HepG2 (cell line): ENCODE results near the gene SGSM1. TPM values are rescaled to one million over a fixed set of nuclear protein-coding genes. Genes with fewer than 3 reads are reported as not detected.

Source experiments
- FIP1L1 ChIP-seq: fragments of 200-400 bp; formaldehyde crosslinking; IDR thresholded peaks from 2 replicates; pipeline ENCODE4 v1.6.1; 2018; ENCODE audit warnings: low read depth, mild to moderate bottlenecking, low read length, moderate library complexity, borderline replicate concordance; ENCODE audit not compliant: insufficient read depth
- HNF4G ChIP-seq, 2 experiments: sonication (generic) in 1 of 2; formaldehyde crosslinking in 1 of 2; IDR thresholded peaks; 2 replicates each; pipeline versions ENCODE4 v1.4.0 to v1.6.1; 2011 to 2020; ENCODE audit warnings: borderline replicate concordance in 2 of 2, low read depth in 2 of 2, mild to moderate bottlenecking in 2 of 2, low read length in 1 of 2, missing genetic modification reagents in 1 of 2, moderate library complexity in 1 of 2
- MATR3 ChIP-seq: sonication (generic); formaldehyde crosslinking; IDR thresholded peaks from 2 replicates; pipeline ENCODE4 v1.4.0; 2020; ENCODE audit warnings: missing genetic modification reagents
- MTA1 ChIP-seq: sonication (generic); formaldehyde crosslinking; IDR thresholded peaks from 2 replicates; pipeline ENCODE4 v1.4.0; 2020; ENCODE audit warnings: missing genetic modification reagents, mild to moderate bottlenecking, borderline replicate concordance
- MTA3 ChIP-seq: sonication (generic); formaldehyde crosslinking; IDR thresholded peaks from 2 replicates; pipeline ENCODE4 v1.4.0; 2020; ENCODE audit warnings: missing genetic modification reagents
- MXD4 ChIP-seq: IDR thresholded peaks from 2 replicates; pipeline ENCODE4 v1.6.1; 2016; ENCODE audit warnings: mild to moderate bottlenecking, missing biosample characterization, missing genetic modification reagents
- PHB2 ChIP-seq: fragments of 450-650 bp; IDR thresholded peaks from 2 replicates; pipeline ENCODE4 v1.6.1; 2018; ENCODE audit not compliant: partially characterized antibody
- PLRG1 ChIP-seq: fragments of 450-650 bp; conservative IDR thresholded peaks from 2 replicates; pipeline ENCODE4 v1.6.1; 2016
- RFX5 ChIP-seq: IDR thresholded peaks from 2 replicates; pipeline ENCODE4 v1.6.1; 2011; ENCODE audit warnings: low read depth, low read length, improper control_type of control experiment
- SMARCE1 ChIP-seq: fragments of 450-650 bp; IDR thresholded peaks from 2 replicates; pipeline ENCODE4 v1.6.1; 2017; ENCODE audit warnings: borderline replicate concordance
- ZBTB37 ChIP-seq: sonication (generic); formaldehyde crosslinking; IDR thresholded peaks from 2 replicates; pipeline ENCODE4 v1.4.0; 2020; ENCODE audit warnings: mild to moderate bottlenecking, missing genetic modification reagents
- ZBTB8A ChIP-seq: sonication (generic); formaldehyde crosslinking; IDR thresholded peaks from 2 replicates; pipeline ENCODE4 v1.4.0; 2020; ENCODE audit warnings: mild to moderate bottlenecking, low read depth, missing genetic modification reagents, borderline replicate concordance
- ZC3H4 ChIP-seq: sonication (generic); formaldehyde crosslinking; IDR thresholded peaks from 2 replicates; pipeline ENCODE4 v1.4.0; 2020; ENCODE audit warnings: missing genetic modification reagents, borderline replicate concordance
- ZFP36 ChIP-seq: fragments of 150-350 bp; IDR thresholded peaks from 2 replicates; pipeline ENCODE4 v1.6.1; 2018; ENCODE audit warnings: borderline replicate concordance, low read length, low read depth; ENCODE audit not compliant: partially characterized antibody
- ZNF275 ChIP-seq: sonication (generic); formaldehyde crosslinking; IDR thresholded peaks from 2 replicates; pipeline ENCODE4 v1.8.0; 2022; ENCODE audit warnings: missing genetic modification reagents, mild to moderate bottlenecking, inconsistent platforms, borderline replicate concordance
- ZNF441 ChIP-seq: sonication (generic); formaldehyde crosslinking; IDR thresholded peaks from 2 replicates; pipeline ENCODE4 v1.7.0; 2021; ENCODE audit warnings: missing genetic modification reagents, borderline replicate concordance
- ZNF496 ChIP-seq: sonication (generic); formaldehyde crosslinking; IDR thresholded peaks from 2 replicates; pipeline ENCODE4 v1.8.1; 2023; ENCODE audit warnings: mild to moderate bottlenecking, moderate library complexity, missing genetic modification reagents; ENCODE audit not compliant: insufficient replicate concordance
- ZNF501 ChIP-seq: sonication (generic); formaldehyde crosslinking; IDR thresholded peaks from 2 replicates; pipeline ENCODE4 v1.5.1; 2020; ENCODE audit warnings: mild to moderate bottlenecking, moderate library complexity, missing genetic modification reagents
- ZNF577 ChIP-seq: sonication (generic); formaldehyde crosslinking; IDR thresholded peaks from 2 replicates; pipeline ENCODE4 v1.4.0; 2020; ENCODE audit warnings: mild to moderate bottlenecking, low read depth, missing genetic modification reagents, borderline replicate concordance
- polyA plus RNA-seq, 8 experiments: library from polyadenylated mRNA; depleted of rRNA in 3 of 8; stranded (reverse) in 7 of 8; unstranded in 1 of 8; fragments of >200 nt; fragmentation: Illumina TruSeq in 4 of 8; extraction: Trizol in 4 of 8; gene quantifications; 2 replicates each; pipeline versions ENCODE4 v1.2.1 to v1.2.3, GENCODE V29; 2011 to 2016; ENCODE audit warnings: low read depth in 4 of 8, missing spikeins in 1 of 8, mixed read lengths in 1 of 8; ENCODE audit not compliant: insufficient read depth in 1 of 8
- total RNA-seq, 5 experiments: library from RNA; depleted of rRNA; stranded (reverse); fragments of >200 nt; fragmentation: Illumina TruSeq; extraction: Trizol; gene quantifications; 2 replicates each; pipeline ENCODE4 v1.2.3, GENCODE V29; 2016; ENCODE audit warnings: low read depth in 1 of 5
- TF ChIP-seq, protein P1 (sequence below): sonication (generic); formaldehyde crosslinking; conservative IDR thresholded peaks from 2 replicates; pipeline ENCODE4 v1.4.0; 2020; ENCODE audit warnings: missing genetic modification reagents
- TF ChIP-seq, protein P2 (sequence below): sonication (generic); formaldehyde crosslinking; IDR thresholded peaks from 2 replicates; pipeline ENCODE4 v1.4.0; 2020; ENCODE audit warnings: missing genetic modification reagents
- TF ChIP-seq, protein P3 (sequence below): sonication (generic); formaldehyde crosslinking; IDR thresholded peaks from 2 replicates; pipeline ENCODE4 v1.4.0; 2020; ENCODE audit warnings: missing genetic modification reagents

The SGSM1 gene
- total and polyA plus RNA-seq, 2 of the 13 experiments (the other 11 are each of a cell fraction or from before 2014, with no cell fraction given), result 0.07 TPM; not detected in 1

- TF ChIP-seq PHB2 (no peak), MTA1 (CRISPR knock-in tag) (no peak), MATR3 (CRISPR knock-in tag) (no peak), ZNF577 (CRISPR knock-in tag) (no peak), ZNF441 (CRISPR knock-in tag) (no peak), ZNF501 (CRISPR knock-in tag) (peak; percentile 88), MXD4 (CRISPR knock-in tag) (no peak), ZBTB37 (CRISPR knock-in tag) (no peak), SMARCE1 (no peak), ZFP36 (no peak), PLRG1 (no peak), FIP1L1 (no peak), MTA3 (CRISPR knock-in tag) (no peak), ZNF275 (CRISPR knock-in tag) (no peak; the same call in 1 of the 2 replicates), HNF4G (IDR thresholded peaks at IDR 0.05; ENCODE audit: borderline replicate concordance, low read depth, low read length) (peak; percentile 45; the same call in 1 of the 2 replicates), HNF4G (CRISPR knock-in tag; IDR thresholded peaks at IDR 0.05; ENCODE audit: borderline replicate concordance, low read depth) (peak; percentile 46), ZNF496 (CRISPR knock-in tag) (no peak), RFX5 (no peak), ZC3H4 (no peak), ZBTB8A (CRISPR knock-in tag) (no peak)
- TF ChIP-seq, protein P1, sequence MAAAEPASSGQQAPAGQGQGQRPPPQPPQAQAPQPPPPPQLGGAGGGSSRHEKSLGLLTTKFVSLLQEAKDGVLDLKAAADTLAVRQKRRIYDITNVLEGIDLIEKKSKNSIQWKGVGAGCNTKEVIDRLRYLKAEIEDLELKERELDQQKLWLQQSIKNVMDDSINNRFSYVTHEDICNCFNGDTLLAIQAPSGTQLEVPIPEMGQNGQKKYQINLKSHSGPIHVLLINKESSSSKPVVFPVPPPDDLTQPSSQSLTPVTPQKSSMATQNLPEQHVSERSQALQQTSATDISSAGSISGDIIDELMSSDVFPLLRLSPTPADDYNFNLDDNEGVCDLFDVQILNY (CRISPR knock-in tag), result no peak
- TF ChIP-seq, protein P2, sequence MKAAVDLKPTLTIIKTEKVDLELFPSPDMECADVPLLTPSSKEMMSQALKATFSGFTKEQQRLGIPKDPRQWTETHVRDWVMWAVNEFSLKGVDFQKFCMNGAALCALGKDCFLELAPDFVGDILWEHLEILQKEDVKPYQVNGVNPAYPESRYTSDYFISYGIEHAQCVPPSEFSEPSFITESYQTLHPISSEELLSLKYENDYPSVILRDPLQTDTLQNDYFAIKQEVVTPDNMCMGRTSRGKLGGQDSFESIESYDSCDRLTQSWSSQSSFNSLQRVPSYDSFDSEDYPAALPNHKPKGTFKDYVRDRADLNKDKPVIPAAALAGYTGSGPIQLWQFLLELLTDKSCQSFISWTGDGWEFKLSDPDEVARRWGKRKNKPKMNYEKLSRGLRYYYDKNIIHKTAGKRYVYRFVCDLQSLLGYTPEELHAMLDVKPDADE, result no peak
- TF ChIP-seq, protein P3, sequence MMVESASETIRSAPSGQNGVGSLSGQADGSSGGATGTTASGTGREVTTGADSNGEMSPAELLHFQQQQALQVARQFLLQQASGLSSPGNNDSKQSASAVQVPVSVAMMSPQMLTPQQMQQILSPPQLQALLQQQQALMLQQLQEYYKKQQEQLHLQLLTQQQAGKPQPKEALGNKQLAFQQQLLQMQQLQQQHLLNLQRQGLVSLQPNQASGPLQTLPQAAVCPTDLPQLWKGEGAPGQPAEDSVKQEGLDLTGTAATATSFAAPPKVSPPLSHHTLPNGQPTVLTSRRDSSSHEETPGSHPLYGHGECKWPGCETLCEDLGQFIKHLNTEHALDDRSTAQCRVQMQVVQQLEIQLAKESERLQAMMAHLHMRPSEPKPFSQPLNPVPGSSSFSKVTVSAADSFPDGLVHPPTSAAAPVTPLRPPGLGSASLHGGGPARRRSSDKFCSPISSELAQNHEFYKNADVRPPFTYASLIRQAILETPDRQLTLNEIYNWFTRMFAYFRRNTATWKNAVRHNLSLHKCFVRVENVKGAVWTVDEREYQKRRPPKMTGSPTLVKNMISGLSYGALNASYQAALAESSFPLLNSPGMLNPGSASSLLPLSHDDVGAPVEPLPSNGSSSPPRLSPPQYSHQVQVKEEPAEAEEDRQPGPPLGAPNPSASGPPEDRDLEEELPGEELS, result no peak; the same call in 1 of the 2 replicates
Observed at GRCh38 chr22:24951942-24952836, 146.2 kb downstream of the SGSM1 start, which contains the start of gene KIAA1671 (continued).
